Measurements from ENCODE around the gene PPP2R3A. TPM values are rescaled to one million over a fixed set of nuclear protein-coding genes. Genes with fewer than 3 reads are reported as not detected.

The PPP2R3A gene
- total and polyA plus RNA-seq, 2 donors (not counting 3 experiments of a cell fraction or from before 2014, with no cell fraction given): 3.3 to 14.6 TPM

DNA sequence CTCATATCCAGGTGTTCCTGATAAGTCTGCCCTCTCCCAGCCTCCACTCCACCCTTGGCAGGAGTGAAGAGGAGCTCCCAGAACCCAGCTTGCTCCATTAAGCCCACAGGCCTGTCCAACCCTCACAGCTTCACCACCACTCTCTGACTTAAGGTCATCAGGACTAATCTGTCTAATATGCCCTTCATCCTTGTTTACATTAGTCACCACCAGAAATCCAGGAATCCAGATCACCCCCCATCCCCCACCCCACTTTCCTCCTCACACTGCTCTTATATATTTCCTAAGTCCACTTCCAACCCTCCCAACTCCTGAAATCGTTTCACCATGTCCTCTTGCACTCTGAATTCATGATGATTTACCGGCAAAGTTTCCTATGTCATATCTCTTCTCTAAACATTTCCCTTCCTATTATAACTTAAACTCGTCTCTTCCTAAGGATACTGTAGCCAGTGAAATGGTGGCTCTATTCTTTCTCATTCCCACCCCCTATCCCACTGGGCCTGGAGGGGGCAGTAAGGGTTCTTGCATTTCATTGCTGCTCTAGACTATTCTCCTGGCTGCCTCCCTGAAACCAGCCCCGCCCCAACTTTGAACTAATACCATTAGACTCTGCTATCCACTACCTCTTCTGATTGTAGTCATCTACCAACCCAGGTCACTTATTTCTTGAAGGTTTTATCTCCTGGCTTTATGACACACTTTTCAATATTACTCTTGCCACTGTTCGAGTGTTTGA is 43.4 kb downstream of the PPP2R3A start:
- Histone ChIP-seq H3K27me3 (ENCODE audit: control insufficient read depth in 2 of 2, insufficient read depth in 2 of 2, low read length in 2 of 2) (no peaks in the 10 kb centered on the region), H2AFZ (ENCODE audit: low read depth, low read length) (no peak overlapping the region), H3K36me3 (ENCODE audit: control insufficient read depth in 2 of 2, extremely low read depth in 1 of 2, insufficient read depth in 2 of 2, low read length in 2 of 2) (no peaks in the 10 kb centered on the region), H4K20me1 (replicated peaks; ENCODE audit: control insufficient read depth, extremely low read depth, insufficient read depth, low read length) (no peaks in the 10 kb centered on the region), H3K9me1 (replicated peaks; ENCODE audit: control insufficient read depth, extremely low read depth, insufficient read depth, low read length) (peaks cover 2% of the 10 kb centered on the region), H3K4me3 (replicated peaks in 1 of 3; ENCODE audit: insufficient read depth in 1 of 3, low read depth in 1 of 3, low read length in 3 of 3) (no peak overlapping the region), H3K27ac (ENCODE audit: insufficient read depth, low read depth, low read length) (no peak overlapping the region), H3K4me2 (ENCODE audit: insufficient read depth, low read length) (no peak overlapping the region), H3K4me1 (ENCODE audit: control insufficient read depth, extremely low read depth, insufficient read depth, low read length) (no peaks in the 10 kb centered on the region), H3K9ac (replicated peaks; ENCODE audit: extremely low read depth, insufficient read depth, low read length) (no peak overlapping the region), H3K79me2 (ENCODE audit: control insufficient read depth, insufficient read depth, low read length) (no peaks in the 10 kb centered on the region), H3K9me3 (replicated peaks; ENCODE audit: control insufficient read depth, insufficient read depth, low read length) (no peaks in the 10 kb centered on the region)
- BruUV-seq (replicated peaks): no TSS peak
- TF ChIP-seq MYC (IDR thresholded peaks at IDR 0.05; ENCODE audit: low read depth, low read length) (no peak), EZH2 (IDR thresholded peaks at IDR 0.05; ENCODE audit: borderline replicate concordance, low read depth, low read length, severe bottlenecking) (no peak), JUN (IDR thresholded peaks at IDR 0.05; ENCODE audit: borderline replicate concordance, insufficient read depth, insufficient read length, low read depth) (no peak), GATA2 (IDR thresholded peaks at IDR 0.05; ENCODE audit: insufficient read depth, insufficient read length, low read depth, low read length) (no peak)
- TF ChIP-seq, protein P1, sequence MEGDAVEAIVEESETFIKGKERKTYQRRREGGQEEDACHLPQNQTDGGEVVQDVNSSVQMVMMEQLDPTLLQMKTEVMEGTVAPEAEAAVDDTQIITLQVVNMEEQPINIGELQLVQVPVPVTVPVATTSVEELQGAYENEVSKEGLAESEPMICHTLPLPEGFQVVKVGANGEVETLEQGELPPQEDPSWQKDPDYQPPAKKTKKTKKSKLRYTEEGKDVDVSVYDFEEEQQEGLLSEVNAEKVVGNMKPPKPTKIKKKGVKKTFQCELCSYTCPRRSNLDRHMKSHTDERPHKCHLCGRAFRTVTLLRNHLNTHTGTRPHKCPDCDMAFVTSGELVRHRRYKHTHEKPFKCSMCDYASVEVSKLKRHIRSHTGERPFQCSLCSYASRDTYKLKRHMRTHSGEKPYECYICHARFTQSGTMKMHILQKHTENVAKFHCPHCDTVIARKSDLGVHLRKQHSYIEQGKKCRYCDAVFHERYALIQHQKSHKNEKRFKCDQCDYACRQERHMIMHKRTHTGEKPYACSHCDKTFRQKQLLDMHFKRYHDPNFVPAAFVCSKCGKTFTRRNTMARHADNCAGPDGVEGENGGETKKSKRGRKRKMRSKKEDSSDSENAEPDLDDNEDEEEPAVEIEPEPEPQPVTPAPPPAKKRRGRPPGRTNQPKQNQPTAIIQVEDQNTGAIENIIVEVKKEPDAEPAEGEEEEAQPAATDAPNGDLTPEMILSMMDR (IDR thresholded peaks at IDR 0.05; ENCODE audit: extremely low read depth in 1 of 2, insufficient read depth in 1 of 2, low read depth in 1 of 2, low read length in 2 of 2): no peak
- intact Hi-C loops (cut with micrococcal nuclease) (no loop called here), dilution Hi-C loops (cut with MboI; ENCODE audit: extremely low pct_ligation_motif_present, low sequenced_read_pairs) (no loop called here)
- DNase-seq (ENCODE audit: low read depth, low spot score) (no peak), FAIRE-seq (no peak)
- POLR2A ChIA-PET: no interaction called here
- CTCF ChIA-PET: interaction anchor here (1.0 kb wide), 1 partner anchor 34 kb away, joined by 3 read pairs; no protein-coding TSS in a partner anchor

All from endothelial cell of umbilical vein (primary cell).